HG02938 (cell line): ENCODE data around the gene SELENOW.

Source experiments
- ATAC-seq: cut with Tn5 transposase; IDR thresholded peaks from one replicate; pipeline ENCODE4 v1.9.1; 2021; ENCODE audit warnings: mild to moderate bottlenecking, moderate library complexity; ENCODE audit not compliant: unreplicated experiment

The SELENOW gene

DNA sequence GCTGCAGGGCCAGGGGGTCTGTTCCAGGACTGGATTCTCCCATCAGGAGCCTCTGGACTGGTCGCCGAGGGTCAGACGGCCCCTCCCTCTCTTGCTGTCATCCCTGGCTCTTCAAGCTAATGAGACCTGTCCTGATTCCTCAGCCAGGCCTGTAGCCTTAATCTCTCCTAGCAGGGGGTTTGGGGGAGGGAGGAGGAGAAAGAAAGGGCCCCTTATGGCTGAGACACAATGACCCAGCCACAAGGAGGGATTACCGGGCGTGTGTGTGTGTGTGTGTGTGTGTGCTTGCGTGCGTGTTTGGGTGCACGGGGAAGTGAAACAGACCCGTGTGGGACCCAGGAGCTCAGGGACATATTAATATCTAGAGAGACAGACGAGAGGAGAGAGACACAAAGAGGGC is 41.4 kb downstream of the SELENOW start:
- ATAC-seq: no peak

DNA sequence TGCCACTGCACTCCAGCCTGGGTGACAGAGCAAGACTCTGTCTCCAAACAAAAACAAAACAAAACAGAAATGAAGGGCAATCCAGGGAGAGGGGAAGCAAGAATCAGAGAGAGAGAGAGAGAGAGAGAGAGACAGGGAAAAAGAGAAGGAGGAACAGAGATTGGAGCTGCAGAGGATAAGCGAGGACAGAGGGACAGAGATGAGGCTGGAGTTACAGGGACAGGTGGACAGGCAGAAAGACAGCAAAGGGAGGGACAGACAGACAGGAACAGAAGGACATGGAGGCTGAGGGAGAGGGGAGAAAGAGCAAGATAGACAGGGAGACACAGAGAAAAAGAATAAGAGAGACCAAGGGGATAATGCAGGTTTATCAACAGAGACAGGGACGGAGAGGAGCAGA is 41.9 kb downstream of the SELENOW start:
- no peak for ATAC-seq

DNA sequence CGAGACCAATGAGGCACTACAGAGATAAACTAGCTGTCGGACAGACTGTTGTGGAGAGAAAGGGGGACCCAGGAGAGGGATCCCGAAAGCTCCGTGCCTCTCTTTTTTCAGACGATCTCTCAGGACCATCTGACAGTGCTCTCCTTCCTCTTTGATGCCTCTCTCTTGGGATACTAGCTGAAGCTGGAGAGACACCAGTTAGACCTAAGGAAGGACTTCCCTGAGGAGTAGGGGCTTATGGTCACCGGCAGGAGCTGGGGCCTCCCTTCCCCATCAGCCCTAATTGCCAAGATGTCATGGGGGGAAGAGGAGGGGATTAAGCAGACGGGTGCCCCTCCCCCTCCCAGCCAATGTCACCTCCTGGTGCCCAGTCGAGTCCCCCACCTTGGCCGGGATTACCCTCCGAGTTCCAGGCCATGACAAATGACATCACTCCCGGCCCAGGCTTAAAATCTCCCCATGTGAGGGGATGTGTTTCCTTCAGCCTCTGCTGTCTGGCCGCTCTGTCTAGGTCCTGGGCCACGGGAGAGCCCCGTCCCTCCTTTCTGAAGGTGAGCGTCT is 43.0 kb downstream of the SELENOW start, which contains the start of gene CRX:
TSS of gene CRX (plus strand) at position 478 of the 561 bp plus-strand sequence. CDS start 12,507 bp downstream, outside the sequence.
- ATAC-seq: no peak

DNA sequence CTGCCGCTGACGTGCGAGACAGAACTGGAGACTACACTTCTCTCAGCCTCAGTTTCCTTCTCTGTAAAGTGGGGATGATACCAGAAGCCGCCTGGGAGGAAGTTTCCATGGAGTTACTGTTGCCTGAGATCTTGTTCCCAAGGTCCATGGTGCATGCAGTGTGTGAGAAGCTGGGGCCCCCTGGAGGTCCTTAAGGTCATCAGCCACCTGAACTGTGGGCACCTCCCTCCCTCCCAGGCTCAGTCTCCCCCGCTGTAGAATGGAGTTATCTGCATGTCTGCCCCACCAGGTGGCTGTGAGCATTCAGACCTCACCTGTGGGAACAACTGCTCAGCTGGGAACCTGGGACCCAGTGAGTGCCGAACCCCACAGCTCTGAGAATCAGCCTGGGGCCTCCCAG is 45.9 kb downstream of the SELENOW start:
- ATAC-seq: no peak

DNA sequence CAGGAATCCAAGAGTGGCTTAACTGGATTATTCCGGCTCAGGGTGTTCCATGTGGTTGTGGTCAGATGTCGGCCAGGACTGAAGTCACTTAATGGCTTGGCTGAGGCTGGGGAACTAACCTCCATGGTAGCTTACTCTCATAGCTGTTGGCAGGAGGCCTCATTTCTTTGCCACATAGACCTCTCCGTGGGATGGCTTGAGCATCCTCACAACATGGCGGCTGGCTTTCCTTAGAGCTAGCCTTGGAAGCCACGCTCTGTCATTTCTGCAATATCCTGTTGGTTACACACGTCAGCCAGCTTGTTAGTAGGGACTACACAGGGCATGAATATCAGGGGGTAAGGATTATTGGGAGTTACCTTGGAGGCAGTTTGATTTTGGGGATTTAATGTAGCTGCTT is 48.3 kb downstream of the SELENOW start:
- ATAC-seq: no peak

DNA sequence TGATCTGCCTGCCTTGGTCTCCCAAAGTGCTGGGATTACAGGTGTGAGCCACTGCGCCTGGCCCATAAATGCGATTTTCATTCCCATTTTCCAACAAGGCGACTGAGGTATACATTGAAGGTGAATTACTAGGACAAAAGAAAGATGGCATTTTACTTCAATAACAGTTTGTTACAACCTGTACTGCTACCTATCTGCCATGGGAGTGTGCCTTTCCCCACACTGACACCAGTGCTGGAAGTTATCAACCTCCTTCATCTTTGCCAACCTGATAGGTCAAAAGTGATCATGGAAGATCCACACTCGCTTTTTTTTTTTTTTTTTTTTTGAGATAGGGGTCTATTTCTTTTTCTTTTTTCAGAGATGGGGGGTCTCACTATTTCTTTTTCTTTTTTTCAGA is 54.2 kb downstream of the SELENOW start:
- no peak for ATAC-seq
